Measurements from ENCODE around the gene GLDC.

GLDC gene

GRCh38 chr9:6614489-6614888 lies 31.0 kb downstream of the GLDC start:
- H3K27me3 ChIP-seq (replicated peaks; ENCODE audit: insufficient read depth, low read length) = no peaks in the 10 kb centered on the region
- H3K36me3 ChIP-seq (replicated peaks; ENCODE audit: insufficient read depth, low read length) = peaks cover 5% of the 10 kb centered on the region; the same call in 1 of the 2 replicates
- H3K9ac ChIP-seq (ENCODE audit: low read length) = no peak overlapping the region
- H3F3A ChIP-seq (ENCODE audit: insufficient read depth, low read length) = no peaks in the 10 kb centered on the region
- H3K9me2 ChIP-seq (replicated peaks; ENCODE audit: insufficient read depth, low read length) = no peaks in the 10 kb centered on the region
- TF ChIP-seq, protein P1, sequence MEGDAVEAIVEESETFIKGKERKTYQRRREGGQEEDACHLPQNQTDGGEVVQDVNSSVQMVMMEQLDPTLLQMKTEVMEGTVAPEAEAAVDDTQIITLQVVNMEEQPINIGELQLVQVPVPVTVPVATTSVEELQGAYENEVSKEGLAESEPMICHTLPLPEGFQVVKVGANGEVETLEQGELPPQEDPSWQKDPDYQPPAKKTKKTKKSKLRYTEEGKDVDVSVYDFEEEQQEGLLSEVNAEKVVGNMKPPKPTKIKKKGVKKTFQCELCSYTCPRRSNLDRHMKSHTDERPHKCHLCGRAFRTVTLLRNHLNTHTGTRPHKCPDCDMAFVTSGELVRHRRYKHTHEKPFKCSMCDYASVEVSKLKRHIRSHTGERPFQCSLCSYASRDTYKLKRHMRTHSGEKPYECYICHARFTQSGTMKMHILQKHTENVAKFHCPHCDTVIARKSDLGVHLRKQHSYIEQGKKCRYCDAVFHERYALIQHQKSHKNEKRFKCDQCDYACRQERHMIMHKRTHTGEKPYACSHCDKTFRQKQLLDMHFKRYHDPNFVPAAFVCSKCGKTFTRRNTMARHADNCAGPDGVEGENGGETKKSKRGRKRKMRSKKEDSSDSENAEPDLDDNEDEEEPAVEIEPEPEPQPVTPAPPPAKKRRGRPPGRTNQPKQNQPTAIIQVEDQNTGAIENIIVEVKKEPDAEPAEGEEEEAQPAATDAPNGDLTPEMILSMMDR (IDR thresholded peaks at IDR 0.05; ENCODE audit: low read length) = no peak
- DNase-seq = no peak
- H3K4me1 ChIP-seq (ENCODE audit: low read length) = no peaks in the 10 kb centered on the region
- peaks cover 4% of the 10 kb centered on the region; the same call in 1 of the 2 replicates for H3K79me2 ChIP-seq (ENCODE audit: low read length)
- no peak overlapping the region for H3K27ac ChIP-seq (ENCODE audit: low read length)
- no peaks in the 10 kb centered on the region for H4K20me1 ChIP-seq (ENCODE audit: insufficient read depth, low read length)
- H3K9me3 ChIP-seq (replicated peaks; ENCODE audit: insufficient read depth, low read length) = no peaks in the 10 kb centered on the region
- H3K4me2 ChIP-seq (ENCODE audit: low read depth, low read length) = no peak overlapping the region
- no peak overlapping the region for H3K4me3 ChIP-seq (ENCODE audit: low read length)
- H2AFZ ChIP-seq (ENCODE audit: low read length) = no peak overlapping the region

DNA sequence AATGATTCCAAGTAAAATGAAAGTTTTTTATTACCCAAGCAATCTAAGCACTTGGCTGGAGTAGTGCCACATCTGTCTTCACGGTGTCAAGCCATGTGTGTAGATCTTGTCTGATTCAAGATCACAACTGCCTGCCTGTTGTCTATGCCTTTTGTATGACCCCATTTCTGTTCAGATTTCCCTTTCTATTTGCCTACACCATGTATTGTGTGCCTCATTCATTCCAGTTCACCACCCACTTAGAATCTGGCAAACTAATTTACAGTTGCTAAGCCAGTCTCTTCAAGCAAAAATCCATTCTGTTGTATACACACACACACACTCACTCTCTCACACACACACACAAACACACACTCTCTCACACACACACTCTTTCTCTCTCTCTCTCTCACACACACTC lies 33.7 kb downstream of the GLDC start:
- H3K9me2 ChIP-seq (replicated peaks; ENCODE audit: insufficient read depth, low read length) = no peaks in the 10 kb centered on the region
- TF ChIP-seq EZH2phosphoT487 (IDR thresholded peaks at IDR 0.05; ENCODE audit: low read length) = no peak
- TF ChIP-seq, protein P1 (IDR thresholded peaks at IDR 0.05; ENCODE audit: low read length) = no peak

GRCh38 chr9:6610073-6610472 lies 35.5 kb downstream of the GLDC start:
- peaks cover 2% of the 10 kb centered on the region; the same call in 1 of the 2 replicates for H3K36me3 ChIP-seq (replicated peaks; ENCODE audit: insufficient read depth, low read length)
- no peak overlapping the region for H3K27ac ChIP-seq (ENCODE audit: low read length)
- H3K9ac ChIP-seq (ENCODE audit: low read length) = no peak overlapping the region

More for the DNA sequence above, 33.7 kb downstream of the GLDC start:
- Histone ChIP-seq H4K20me1 (ENCODE audit: insufficient read depth, low read length) (no peaks in the 10 kb centered on the region), H3K79me2 (ENCODE audit: low read length) (no peaks in the 10 kb centered on the region), H3K9me3 (replicated peaks; ENCODE audit: insufficient read depth, low read length) (no peaks in the 10 kb centered on the region), H3K27ac (ENCODE audit: low read length) (no peak overlapping the region), H3K27me3 (replicated peaks; ENCODE audit: insufficient read depth, low read length) (no peaks in the 10 kb centered on the region), H3K4me2 (ENCODE audit: low read depth, low read length) (no peak overlapping the region), H2AFZ (ENCODE audit: low read length) (no peak overlapping the region), H3K9ac (ENCODE audit: low read length) (no peak overlapping the region), H3K4me3 (ENCODE audit: low read length) (no peak overlapping the region), H3K4me1 (ENCODE audit: low read length) (no peaks in the 10 kb centered on the region), H3K36me3 (replicated peaks; ENCODE audit: insufficient read depth, low read length) (no peaks in the 10 kb centered on the region; the same call in 1 of the 2 replicates), H3F3A (ENCODE audit: insufficient read depth, low read length) (no peaks in the 10 kb centered on the region)
- no peak for DNase-seq

More at GRCh38 chr9:6610073-6610472, 35.5 kb downstream of the GLDC start:
- no peak overlapping the region for H3K4me2 ChIP-seq (ENCODE audit: low read depth, low read length)
- TF ChIP-seq, protein P1 (IDR thresholded peaks at IDR 0.05; ENCODE audit: low read length) = no peak
- TF ChIP-seq EZH2 (optimal IDR thresholded peaks at IDR 0.05; ENCODE audit: low read depth, low read length) (no peak), EZH2phosphoT487 (IDR thresholded peaks at IDR 0.05; ENCODE audit: low read length) (no peak)
- no peaks in the 10 kb centered on the region for H3K9me3 ChIP-seq (replicated peaks; ENCODE audit: insufficient read depth, low read length)
- no peaks in the 10 kb centered on the region for H3K27me3 ChIP-seq (replicated peaks; ENCODE audit: insufficient read depth, low read length)
- no peak overlapping the region for H2AFZ ChIP-seq (ENCODE audit: low read length)
- no peak overlapping the region for H3K4me3 ChIP-seq (ENCODE audit: low read length)
- H4K20me1 ChIP-seq (ENCODE audit: insufficient read depth, low read length) = no peaks in the 10 kb centered on the region
- no peak for DNase-seq
- no peaks in the 10 kb centered on the region for H3K9me2 ChIP-seq (replicated peaks; ENCODE audit: insufficient read depth, low read length)
- H3K4me1 ChIP-seq (ENCODE audit: low read length) = no peaks in the 10 kb centered on the region
- no peaks in the 10 kb centered on the region for H3K79me2 ChIP-seq (ENCODE audit: low read length)
- no peaks in the 10 kb centered on the region for H3F3A ChIP-seq (ENCODE audit: insufficient read depth, low read length)

All from MM.1S (cell line).